Measurements from ENCODE around the gene ZNF148.

The ZNF148 gene

GRCh38 chr3:125278155-125278554 lies 97.0 kb downstream of the ZNF148 start:
- TF ChIP-seq SIN3A (IDR thresholded peaks at IDR 0.05; ENCODE audit: borderline replicate concordance, insufficient read depth, low read length) (no peak), FOXP2 (optimal IDR thresholded peaks at IDR 0.05; ENCODE audit: borderline replicate concordance, extremely low read depth, extremely low read length, insufficient read depth) (no peak), REST (IDR thresholded peaks at IDR 0.05; ENCODE audit: insufficient read depth in 1 of 2, low read depth in 2 of 2, low read length in 2 of 2) (no peak), POLR2AphosphoS5 (IDR thresholded peaks at IDR 0.05; ENCODE audit: low read depth, low read length) (no peak), TAF1 (IDR thresholded peaks at IDR 0.05; ENCODE audit: borderline replicate concordance, insufficient read depth, low read length) (no peak)

- TF ChIP-seq POLR2AphosphoS5 (IDR thresholded peaks at IDR 0.05; ENCODE audit: low read depth, low read length) (no peak), TAF1 (IDR thresholded peaks at IDR 0.05; ENCODE audit: borderline replicate concordance, insufficient read depth, low read length) (no peak), FOXP2 (optimal IDR thresholded peaks at IDR 0.05; ENCODE audit: borderline replicate concordance, extremely low read depth, extremely low read length, insufficient read depth) (no peak), REST (IDR thresholded peaks at IDR 0.05; ENCODE audit: insufficient read depth in 1 of 2, low read depth in 2 of 2, low read length in 2 of 2) (no peak), SIN3A (IDR thresholded peaks at IDR 0.05; ENCODE audit: borderline replicate concordance, insufficient read depth, low read length) (no peak)
Observed at GRCh38 chr3:125271127-125271526, 104.0 kb downstream of the ZNF148 start.

GRCh38 chr3:125267460-125267859 lies 107.7 kb downstream of the ZNF148 start:
- TF ChIP-seq SIN3A (IDR thresholded peaks at IDR 0.05; ENCODE audit: borderline replicate concordance, insufficient read depth, low read length) (no peak), FOXP2 (optimal IDR thresholded peaks at IDR 0.05; ENCODE audit: borderline replicate concordance, extremely low read depth, extremely low read length, insufficient read depth) (no peak), POLR2AphosphoS5 (IDR thresholded peaks at IDR 0.05; ENCODE audit: low read depth, low read length) (no peak), REST (IDR thresholded peaks at IDR 0.05; ENCODE audit: insufficient read depth in 1 of 2, low read depth in 2 of 2, low read length in 2 of 2) (no peak), TAF1 (IDR thresholded peaks at IDR 0.05; ENCODE audit: borderline replicate concordance, insufficient read depth, low read length) (no peak)

GRCh38 chr3:125266971-125267370 lies 108.2 kb downstream of the ZNF148 start:
- TF ChIP-seq FOXP2 (optimal IDR thresholded peaks at IDR 0.05; ENCODE audit: borderline replicate concordance, extremely low read depth, extremely low read length, insufficient read depth) (no peak), POLR2AphosphoS5 (IDR thresholded peaks at IDR 0.05; ENCODE audit: low read depth, low read length) (no peak), REST (IDR thresholded peaks at IDR 0.05; ENCODE audit: insufficient read depth in 1 of 2, low read depth in 2 of 2, low read length in 2 of 2) (no peak), SIN3A (IDR thresholded peaks at IDR 0.05; ENCODE audit: borderline replicate concordance, insufficient read depth, low read length) (no peak), TAF1 (IDR thresholded peaks at IDR 0.05; ENCODE audit: borderline replicate concordance, insufficient read depth, low read length) (no peak)

- TF ChIP-seq FOXP2 (optimal IDR thresholded peaks at IDR 0.05; ENCODE audit: borderline replicate concordance, extremely low read depth, extremely low read length, insufficient read depth) (no peak), SIN3A (IDR thresholded peaks at IDR 0.05; ENCODE audit: borderline replicate concordance, insufficient read depth, low read length) (no peak)
Observed at GRCh38 chr3:125262161-125262560, 113.0 kb downstream of the ZNF148 start.
